IMR-90 (cell line): ENCODE data around the gene FXYD3. TPM values are rescaled to one million over a fixed set of nuclear protein-coding genes. Genes with fewer than 3 reads are reported as not detected.

Experiments
- ATAC-seq: fragments of 200-7000 bp; cut with Tn5 transposase; 2 replicates; pipeline ENCODE4 v1.9.1; 2020; ENCODE audit warnings: low read depth, mild to moderate bottlenecking, moderate library complexity
- BruUV-seq: library from RNA; stranded (reverse); fragments of 400-500 nt; replicated peaks from 2 replicates; lab custom pipeline; 2021; lab: Mats Ljungman, UMichigan
- CTCF ChIA-PET: fragments of 300-600 bp; formaldehyde crosslinking; extraction: SDS; loops from one replicate; lab custom pipeline; 2021; ENCODE audit warnings: antibody characterized with exemption; lab: Yijun Ruan, JAX
- POLR2A ChIA-PET: fragments of 300-600 bp; sonication (Branson Sonifier 250); formaldehyde crosslinking; loops from one replicate; lab custom pipeline; 2022; ENCODE audit warnings: antibody characterized with exemption; ENCODE audit not compliant: unreplicated experiment; lab: Charles Lee
- DNase-seq: peaks from one replicate; pipeline ENCODE4 v3.0.0; 2013
- H2AFZ ChIP-seq: replicated peaks from 2 replicates; pipeline ENCODE3; 2013; ENCODE audit warnings: low read length, mild to moderate bottlenecking; ENCODE audit not compliant: poor library complexity
- H2AK5ac ChIP-seq: 2 replicates; pipeline ENCODE4 v1.6.1; 2013; ENCODE audit warnings: low read depth, low read length, inconsistent platforms
- H2AK9ac ChIP-seq: replicated peaks from 2 replicates; pipeline ENCODE3; 2013; ENCODE audit warnings: mild to moderate bottlenecking, low read depth, low read length, moderate library complexity; ENCODE audit not compliant: poor library complexity
- H2BK120ac ChIP-seq: 2 replicates; pipeline ENCODE4 v1.6.1; 2013; ENCODE audit warnings: low read depth, low read length, inconsistent platforms
- H2BK15ac ChIP-seq: 3 replicates; pipeline ENCODE4 v1.6.1; 2013; ENCODE audit warnings: low read depth, low read length, inconsistent platforms
- H2BK20ac ChIP-seq: 2 replicates; pipeline ENCODE4 v1.6.1; 2013; ENCODE audit warnings: low read depth, mild to moderate bottlenecking, inconsistent platforms, low read length, moderate library complexity
- H2BK5ac ChIP-seq: 2 replicates; pipeline ENCODE4 v1.6.1; 2013; ENCODE audit warnings: mild to moderate bottlenecking, low read depth, low read length, inconsistent platforms; ENCODE audit not compliant: poor library complexity, severe bottlenecking
- H3K14ac ChIP-seq: replicated peaks from 2 replicates; pipeline ENCODE4 v1.6.1; 2013; ENCODE audit warnings: low read depth, low read length, inconsistent platforms
- H3K18ac ChIP-seq: 2 replicates; pipeline ENCODE4 v1.6.1; 2013; ENCODE audit warnings: low read depth, low read length, control low read depth
- H3K23ac ChIP-seq: 2 replicates; pipeline ENCODE4 v1.6.1; 2013; ENCODE audit warnings: low read depth, low read length, inconsistent platforms
- H3K27ac ChIP-seq: 2 replicates; pipeline ENCODE4 v1.5.1; 2013; ENCODE audit warnings: mild to moderate bottlenecking, control low read depth, low read length; ENCODE audit not compliant: insufficient read depth
- H3K27me3 ChIP-seq: 2 replicates; pipeline ENCODE4 v1.6.1; 2013; ENCODE audit warnings: low read length; ENCODE audit not compliant: control insufficient read depth, insufficient read depth
- H3K36me3 ChIP-seq: 2 replicates; pipeline ENCODE4 v1.6.1; 2013; ENCODE audit warnings: low read length, mixed read lengths; ENCODE audit not compliant: control insufficient read depth, insufficient read depth
- H3K4ac ChIP-seq: 2 replicates; pipeline ENCODE4 v1.6.1; 2013; ENCODE audit warnings: low read depth, low read length, inconsistent platforms
- H3K4me1 ChIP-seq: 2 replicates; pipeline ENCODE4 v1.6.1; 2013; ENCODE audit warnings: low read length, mixed read lengths; ENCODE audit not compliant: control insufficient read depth, insufficient read depth
- H3K4me2 ChIP-seq: 2 replicates; pipeline ENCODE4 v1.6.1; 2013; ENCODE audit warnings: low read depth, mild to moderate bottlenecking, control low read depth, low read length, moderate library complexity
- H3K4me3 ChIP-seq: 2 replicates; pipeline ENCODE4 v1.5.1; 2013; ENCODE audit warnings: low read depth, mild to moderate bottlenecking, control low read depth, low read length, moderate library complexity; ENCODE audit not compliant: insufficient read depth
- H3K56ac ChIP-seq: 2 replicates; pipeline ENCODE4 v1.6.1; 2013; ENCODE audit warnings: low read length, inconsistent platforms; ENCODE audit not compliant: insufficient read depth; ENCODE audit errors: extremely low read depth
- H3K79me1 ChIP-seq, 2 experiments: 2 replicates each; pipeline ENCODE4 v1.6.1; 2013; ENCODE audit warnings: low read length in 2 of 2, inconsistent platforms in 1 of 2, low read depth in 1 of 2
- H3K9ac ChIP-seq: 2 replicates; pipeline ENCODE4 v1.6.1; 2013; ENCODE audit warnings: low read depth, low read length, control low read depth
- H3K9me1 ChIP-seq: 2 replicates; pipeline ENCODE4 v1.6.1; 2013; ENCODE audit warnings: low read length, inconsistent platforms; ENCODE audit not compliant: insufficient read depth
- H3K9me3 ChIP-seq: 2 replicates; pipeline ENCODE4 v1.6.1; 2013; ENCODE audit warnings: low read length; ENCODE audit not compliant: control insufficient read depth, insufficient read depth
- H4K20me1 ChIP-seq: 2 replicates; pipeline ENCODE4 v1.6.1; 2013; ENCODE audit warnings: low read length, inconsistent platforms; ENCODE audit not compliant: insufficient read depth
- H4K5ac ChIP-seq: 2 replicates; pipeline ENCODE4 v1.6.1; 2013; ENCODE audit warnings: mild to moderate bottlenecking, low read depth, low read length, control low read depth
- H4K8ac ChIP-seq, 2 experiments: 2 replicates each; pipeline ENCODE4 v1.6.1; 2013; ENCODE audit warnings: low read depth in 2 of 2, low read length in 2 of 2, control low read depth in 1 of 2, inconsistent platforms in 1 of 2
- H4K91ac ChIP-seq: 2 replicates; pipeline ENCODE4 v1.6.1; 2013; ENCODE audit warnings: low read depth, low read length, inconsistent platforms; ENCODE audit not compliant: insufficient read depth
- FOS ChIP-seq: fragments of 150-350 bp; IDR thresholded peaks from 2 replicates; pipeline ENCODE4 v1.6.1; 2016; ENCODE audit warnings: low read depth, low read length
- POLR2A ChIP-seq: IDR thresholded peaks from 2 replicates; pipeline ENCODE4 v1.6.1; 2012; ENCODE audit warnings: mild to moderate bottlenecking, low read depth, low read length
- WGBS, 2 experiments: methylation state at CpG; one replicate each; pipeline versions ENCODE4 v1.1.5 to v1.1.7; 2013; ENCODE audit warnings: missing lambda C conversion rate in 2 of 2; ENCODE audit not compliant: insufficient read length in 1 of 2; ENCODE audit errors: extremely low coverage in 2 of 2; 5-methylcytosine and 5-hydroxymethylcytosine counted together
- dilution Hi-C: fragments of 300-500 bp; cut with HindIII; formaldehyde crosslinking; loops from one replicate; pipeline ENCODE4 v1.14.3; 2018; ENCODE audit warnings: low sequenced_read_pairs; ENCODE audit not compliant: unreplicated experiment
- in situ Hi-C: fragments of 300-500 bp; cut with MboI; formaldehyde crosslinking; loops from 3 replicates; pipeline ENCODE4 v1.14.3; 2019; ENCODE audit warnings: low sequenced_read_pairs, inconsistent platforms, mixed read lengths
- intact Hi-C: fragments of 100-400 bp; cut with micrococcal nuclease; formaldehyde crosslinking; loops from 2 replicates; pipeline ENCODE4 v1.10.0; 2022
- polyA plus RNA-seq, 3 experiments: library from polyadenylated mRNA; depleted of rRNA; stranded (reverse); fragments of >200 nt; gene quantifications; 2 replicates each; pipeline ENCODE4 v1.2.3, GENCODE V29; 2012; ENCODE audit warnings: low replicate concordance in 1 of 3
- total RNA-seq: library from RNA; depleted of rRNA; stranded (reverse); fragments of >200 nt; gene quantifications from 2 replicates; pipeline ENCODE4 v1.2.3, GENCODE V29; 2012

The FXYD3 gene
- total and polyA plus RNA-seq, 2 of the 4 experiments (the other 2 are of a cell fraction), result not detected

DNA sequence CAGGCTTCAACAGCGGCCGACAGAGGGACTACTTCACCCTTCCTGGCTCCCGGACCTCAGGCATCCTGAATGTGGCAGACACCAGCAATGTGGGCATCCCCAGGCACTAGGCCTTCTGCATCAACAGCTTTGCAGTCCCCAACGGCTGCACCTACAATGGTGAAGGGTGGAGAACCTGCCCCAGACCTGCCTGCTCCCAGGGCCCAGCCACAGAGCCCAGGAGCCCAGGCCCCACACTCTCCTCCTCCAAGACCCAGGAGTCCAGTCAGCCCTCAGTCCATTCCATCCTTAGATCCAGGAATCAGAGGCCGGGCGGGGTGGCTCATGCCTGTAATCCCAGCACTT is 39.6 kb upstream of the FXYD3 start:
- no peak overlapping the region for H4K5ac ChIP-seq
- no peak overlapping the region for H3K18ac ChIP-seq
- in situ Hi-C loops, result no loop called here
- no CpG with 5 or more reads among the region's 6 CpGs for WGBS, 2 experiments
- no peak overlapping the region for H4K91ac ChIP-seq
- H3K27me3 ChIP-seq, result peaks cover 11% of the 10 kb centered on the region
- H3K4me2 ChIP-seq, result no peak overlapping the region
- H3K4me3 ChIP-seq, result no peak overlapping the region
- no peak overlapping the region for H2BK15ac ChIP-seq
- H3K9me3 ChIP-seq, result no peaks in the 10 kb centered on the region
- no peak overlapping the region for H2AFZ ChIP-seq
- intact Hi-C loops, result no loop called here
- no peaks in the 10 kb centered on the region for H3K79me1 ChIP-seq
- no peaks in the 10 kb centered on the region for H3K4me1 ChIP-seq
- dilution Hi-C loops, result no loop called here
- no peak overlapping the region for H2BK120ac ChIP-seq
- no peak overlapping the region for H3K4ac ChIP-seq
- POLR2A ChIA-PET, result no interaction called here
- no peaks in the 10 kb centered on the region for H3K9me1 ChIP-seq
- no peak for ATAC-seq
- no peak overlapping the region for H3K56ac ChIP-seq
- BruUV-seq, result no TSS peak
- H2AK5ac ChIP-seq, result no peak overlapping the region
- no peak overlapping the region for H2BK5ac ChIP-seq
- no peaks in the 10 kb centered on the region for H3K36me3 ChIP-seq
- no peak overlapping the region for H4K8ac ChIP-seq
- no peak overlapping the region for H2BK20ac ChIP-seq
- no peak overlapping the region for H3K23ac ChIP-seq
- DNase-seq, result no peak
- H3K27ac ChIP-seq, result no peak overlapping the region
- CTCF ChIA-PET, result no interaction called here
- no peak overlapping the region for H3K9ac ChIP-seq
- no peak overlapping the region for H2AK9ac ChIP-seq
- no peak overlapping the region for H3K14ac ChIP-seq
- TF ChIP-seq FOS (no peak), POLR2A (no peak)
- no peaks in the 10 kb centered on the region for H4K20me1 ChIP-seq
